ENCODE results near the gene EPAS1. TPM values are rescaled to one million over a fixed set of nuclear protein-coding genes. Genes with fewer than 3 reads are reported as not detected.

Gene EPAS1
- total and polyA plus RNA-seq, 3 donors from 2014 or later = 93.9 to 158 (median 142) TPM

GRCh38 chr2:46326231-46326980, 29.2 kb downstream of the EPAS1 start:
- no peaks in the 10 kb centered on the region for H3K27me3 ChIP-seq
- H3K4me3 ChIP-seq = no peak overlapping the region
- intact Hi-C loops (cut with DNase I; ENCODE audit: low total_unique reads) = no loop called here
- H3K4me1 ChIP-seq = peaks cover 48% of the 10 kb centered on the region
- H3K36me3 ChIP-seq (ENCODE audit: low read depth, missing control alignments) = no peaks in the 10 kb centered on the region
- 74 to 79% methylated on average over 8 of the region's 8 CpGs for WGBS, 2 donors
- H3K9me3 ChIP-seq = no peaks in the 10 kb centered on the region
- no peak for TF ChIP-seq POLR2A (IDR thresholded peaks at IDR 0.05)
- TF ChIP-seq CTCF (IDR thresholded peaks at IDR 0.05) = no peak
- no peak for DNase-seq
- H3K27ac ChIP-seq = peak overlapping the region in 1 of 2 donors; percentile 1

- no peaks in the 10 kb centered on the region for H3K36me3 ChIP-seq (ENCODE audit: low read depth, missing control alignments)
- peak overlapping the region; percentile 45 to 78 for H3K27ac ChIP-seq
- TF ChIP-seq CTCF (IDR thresholded peaks at IDR 0.05) (no peak), POLR2A (IDR thresholded peaks at IDR 0.05) (no peak)
- DNase-seq = no peak
- H3K4me3 ChIP-seq = no peak overlapping the region
- intact Hi-C loops (cut with DNase I; ENCODE audit: low total_unique reads) = no loop called here
- WGBS, 2 donors = 90 to 94% methylated on average over 4 of the region's 4 CpGs
- no peaks in the 10 kb centered on the region for H3K27me3 ChIP-seq
- H3K4me1 ChIP-seq = peaks cover 59% of the 10 kb centered on the region
- no peaks in the 10 kb centered on the region for H3K9me3 ChIP-seq
Observed at GRCh38 chr2:46327627-46328026, 30.4 kb downstream of the EPAS1 start.

- Histone ChIP-seq H3K4me3 (no peak overlapping the region), H3K4me1 (peaks cover 62% of the 10 kb centered on the region), H3K36me3 (ENCODE audit: low read depth, missing control alignments) (no peaks in the 10 kb centered on the region), H3K9me3 (no peaks in the 10 kb centered on the region), H3K27ac (peak overlapping the region; percentile 45 to 78), H3K27me3 (no peaks in the 10 kb centered on the region)
- 92 to 93% methylated on average over 1 of the region's 1 CpG for WGBS, 2 donors
- intact Hi-C loops (cut with DNase I; ENCODE audit: low total_unique reads) = no loop called here
- TF ChIP-seq POLR2A (IDR thresholded peaks at IDR 0.05) = no peak
- TF ChIP-seq CTCF (IDR thresholded peaks at IDR 0.05) = no peak
- no peak for DNase-seq
Observed at GRCh38 chr2:46328291-46328690, 31.1 kb downstream of the EPAS1 start.

- Histone ChIP-seq H3K4me3 (no peak overlapping the region), H3K36me3 (ENCODE audit: low read depth, missing control alignments) (no peaks in the 10 kb centered on the region), H3K27me3 (no peaks in the 10 kb centered on the region), H3K9me3 (no peaks in the 10 kb centered on the region), H3K27ac (peak overlapping the region; percentile 45 to 78), H3K4me1 (peaks cover 67% of the 10 kb centered on the region)
- TF ChIP-seq POLR2A (IDR thresholded peaks at IDR 0.05) (no peak), CTCF (IDR thresholded peaks at IDR 0.05) (no peak)
- 78 to 87% methylated on average over 1 of the region's 1 CpG for WGBS, 2 donors
- no peak for DNase-seq
- intact Hi-C loops (cut with DNase I; ENCODE audit: low total_unique reads) = no loop called here
Observed at GRCh38 chr2:46328829-46329228, 31.6 kb downstream of the EPAS1 start.

GRCh38 chr2:46329340-46329739, 32.1 kb downstream of the EPAS1 start:
- WGBS, 2 donors = 79 to 98% methylated on average over 13 of the region's 13 CpGs
- peak overlapping the region; percentile 45 to 78 for H3K27ac ChIP-seq
- H3K4me3 ChIP-seq = no peak overlapping the region
- DNase-seq = no peak
- no peaks in the 10 kb centered on the region for H3K27me3 ChIP-seq
- no peaks in the 10 kb centered on the region for H3K9me3 ChIP-seq
- peaks cover 72% of the 10 kb centered on the region for H3K4me1 ChIP-seq
- no peak for TF ChIP-seq POLR2A (IDR thresholded peaks at IDR 0.05)
- no peak for TF ChIP-seq CTCF (IDR thresholded peaks at IDR 0.05)
- intact Hi-C loops (cut with DNase I; ENCODE audit: low total_unique reads) = no loop called here
- H3K36me3 ChIP-seq (ENCODE audit: low read depth, missing control alignments) = no peaks in the 10 kb centered on the region

Measured in testis (tissue), 3 donors.